Activated CD4-positive, alpha-beta T cell treated with anti-CD3 and anti-CD28 coated beads for 24 hours (primary cell): ENCODE results near the gene LRAT.

Experiments used
- DNase-seq, 2 donors: peaks; one replicate each; pipeline ENCODE4 v3.0.0-alpha.2; 2020; ENCODE audit warnings: low read depth in 2 of 2

LRAT gene

GRCh38 chr4:154760895-154761294 lies 17.1 kb downstream of the LRAT start:
- no peak for DNase-seq

- no peak for DNase-seq
Observed at GRCh38 chr4:154778264-154778663, 34.5 kb downstream of the LRAT start.

GRCh38 chr4:154779362-154779947 lies 35.7 kb downstream of the LRAT start:
- DNase-seq = no peak

GRCh38 chr4:154781126-154781982 lies 37.6 kb downstream of the LRAT start, which contains the start of gene RBM46:
TSS of gene RBM46 (plus strand) at chr4:154781272. CDS start at chr4:154796753, 15,481 bp downstream.
- no peak for DNase-seq

- no peak for DNase-seq
Observed at GRCh38 chr4:154781983-154782293, 38.1 kb downstream of the LRAT start.
